Measurements from ENCODE around the gene USP6NL. TPM values are rescaled to one million over a fixed set of nuclear protein-coding genes. Genes with fewer than 3 reads are reported as not detected.

The USP6NL gene
- total and polyA plus RNA-seq, 9 of the 15 experiments (the other 6 are each of a cell fraction or from before 2014, with no cell fraction given), result 3.2 to 26.6 (median 19.8) TPM

DNA sequence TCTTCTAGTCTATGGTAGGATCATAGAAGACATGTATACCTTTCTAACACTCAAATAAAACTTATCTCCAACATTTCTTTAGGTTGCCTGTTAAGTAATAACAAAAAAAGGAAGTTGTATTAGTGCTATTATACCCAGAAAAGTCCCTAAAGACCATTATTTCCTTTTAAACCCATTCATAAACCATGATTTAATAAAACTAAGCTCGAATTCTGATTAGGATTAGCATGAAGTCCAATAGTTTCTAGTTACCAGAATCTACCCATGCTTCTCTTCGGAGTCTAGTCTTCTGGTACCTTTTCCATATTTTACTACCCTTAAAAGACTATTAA is 62.7 kb downstream of the USP6NL start:
- intact Hi-C loops (cut with micrococcal nuclease) (no loop called here), in situ Hi-C loops (cut with MboI) (no loop called here)
- H3K4me2 ChIP-seq (ENCODE audit: insufficient read depth, low read length), result no peak overlapping the region
- peaks cover 3 to 16% of the 10 kb centered on the region in 2 experiments; a peak in 2 of 5 replicates for H3K4me1 ChIP-seq (replicated peaks in 1 of 2; ENCODE audit: control insufficient read depth in 2 of 2, insufficient read depth in 2 of 2, low read length in 2 of 2)
- ATAC-seq (no peak), DNase-seq (ENCODE audit: extremely low read depth in 1 of 4, low spot score in 3 of 4) (no peak), FAIRE-seq (no peak)
- peaks cover 3% of the 10 kb centered on the region; the same call in 2 of the 3 replicates for H3K36me3 ChIP-seq (ENCODE audit: control insufficient read depth, insufficient read depth, low read length)
- no peak overlapping the region for H3K4me3 ChIP-seq
- H3K27me3 ChIP-seq (ENCODE audit: control insufficient read depth in 2 of 2, insufficient read depth in 2 of 2, low read length in 2 of 2), result no peaks in the 10 kb centered on the region
- no peaks in the 10 kb centered on the region for H3K9me3 ChIP-seq (replicated peaks; ENCODE audit: control insufficient read depth, insufficient read depth, low read depth, low read length)
- no peak overlapping the region for H2AFZ ChIP-seq (ENCODE audit: low read depth, low read length)
- BruUV-seq (replicated peaks), result no TSS peak
- peaks cover 92% of the 10 kb centered on the region for H3K79me2 ChIP-seq (ENCODE audit: control insufficient read depth, insufficient read depth, low read length)
- ChIA-PET CTCF (ENCODE audit: low intra/inter-chr PET ratio) (no interaction called here), POLR2A (no interaction called here)
- H3K9ac ChIP-seq (ENCODE audit: insufficient read depth in 1 of 2, low read depth in 2 of 2, low read length in 2 of 2), result no peak overlapping the region
- H3K9me1 ChIP-seq (ENCODE audit: control insufficient read depth, insufficient read depth, low read length), result no peaks in the 10 kb centered on the region
- 64% methylated on average over 2 of the region's 2 CpGs for WGBS (ENCODE audit: insufficient coverage, low coverage, missing lambda C conversion rate)
- H3K27ac ChIP-seq (ENCODE audit: extremely low read depth, low read depth, low read length), result no peak overlapping the region
- TF ChIP-seq, protein P1, sequence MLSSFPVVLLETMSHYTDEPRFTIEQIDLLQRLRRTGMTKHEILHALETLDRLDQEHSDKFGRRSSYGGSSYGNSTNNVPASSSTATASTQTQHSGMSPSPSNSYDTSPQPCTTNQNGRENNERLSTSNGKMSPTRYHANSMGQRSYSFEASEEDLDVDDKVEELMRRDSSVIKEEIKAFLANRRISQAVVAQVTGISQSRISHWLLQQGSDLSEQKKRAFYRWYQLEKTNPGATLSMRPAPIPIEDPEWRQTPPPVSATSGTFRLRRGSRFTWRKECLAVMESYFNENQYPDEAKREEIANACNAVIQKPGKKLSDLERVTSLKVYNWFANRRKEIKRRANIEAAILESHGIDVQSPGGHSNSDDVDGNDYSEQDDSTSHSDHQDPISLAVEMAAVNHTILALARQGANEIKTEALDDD (IDR thresholded peaks at IDR 0.05), result 0 out of 2 replicates have a peak, but pooled peaks have one; percentile 22
- TF ChIP-seq, protein P2, sequence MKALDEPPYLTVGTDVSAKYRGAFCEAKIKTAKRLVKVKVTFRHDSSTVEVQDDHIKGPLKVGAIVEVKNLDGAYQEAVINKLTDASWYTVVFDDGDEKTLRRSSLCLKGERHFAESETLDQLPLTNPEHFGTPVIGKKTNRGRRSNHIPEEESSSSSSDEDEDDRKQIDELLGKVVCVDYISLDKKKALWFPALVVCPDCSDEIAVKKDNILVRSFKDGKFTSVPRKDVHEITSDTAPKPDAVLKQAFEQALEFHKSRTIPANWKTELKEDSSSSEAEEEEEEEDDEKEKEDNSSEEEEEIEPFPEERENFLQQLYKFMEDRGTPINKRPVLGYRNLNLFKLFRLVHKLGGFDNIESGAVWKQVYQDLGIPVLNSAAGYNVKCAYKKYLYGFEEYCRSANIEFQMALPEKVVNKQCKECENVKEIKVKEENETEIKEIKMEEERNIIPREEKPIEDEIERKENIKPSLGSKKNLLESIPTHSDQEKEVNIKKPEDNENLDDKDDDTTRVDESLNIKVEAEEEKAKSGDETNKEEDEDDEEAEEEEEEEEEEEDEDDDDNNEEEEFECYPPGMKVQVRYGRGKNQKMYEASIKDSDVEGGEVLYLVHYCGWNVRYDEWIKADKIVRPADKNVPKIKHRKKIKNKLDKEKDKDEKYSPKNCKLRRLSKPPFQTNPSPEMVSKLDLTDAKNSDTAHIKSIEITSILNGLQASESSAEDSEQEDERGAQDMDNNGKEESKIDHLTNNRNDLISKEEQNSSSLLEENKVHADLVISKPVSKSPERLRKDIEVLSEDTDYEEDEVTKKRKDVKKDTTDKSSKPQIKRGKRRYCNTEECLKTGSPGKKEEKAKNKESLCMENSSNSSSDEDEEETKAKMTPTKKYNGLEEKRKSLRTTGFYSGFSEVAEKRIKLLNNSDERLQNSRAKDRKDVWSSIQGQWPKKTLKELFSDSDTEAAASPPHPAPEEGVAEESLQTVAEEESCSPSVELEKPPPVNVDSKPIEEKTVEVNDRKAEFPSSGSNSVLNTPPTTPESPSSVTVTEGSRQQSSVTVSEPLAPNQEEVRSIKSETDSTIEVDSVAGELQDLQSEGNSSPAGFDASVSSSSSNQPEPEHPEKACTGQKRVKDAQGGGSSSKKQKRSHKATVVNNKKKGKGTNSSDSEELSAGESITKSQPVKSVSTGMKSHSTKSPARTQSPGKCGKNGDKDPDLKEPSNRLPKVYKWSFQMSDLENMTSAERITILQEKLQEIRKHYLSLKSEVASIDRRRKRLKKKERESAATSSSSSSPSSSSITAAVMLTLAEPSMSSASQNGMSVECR (CRISPR knock-in tag; IDR thresholded peaks at IDR 0.05), result no peak
- TF ChIP-seq ZNF316 (IDR thresholded peaks at IDR 0.05), result 0 out of 2 replicates have a peak, but pooled peaks have one; percentile 1
- no peaks in the 10 kb centered on the region for H4K20me1 ChIP-seq (replicated peaks; ENCODE audit: control insufficient read depth, insufficient read depth, low read length)
